NB4 (cell line): Measurements from ENCODE around the gene FBXO28.

Experiments used
- MAX ChIP-seq: IDR thresholded peaks from 2 replicates; pipeline ENCODE4 v1.6.1; 2011; ENCODE audit warnings: low read depth, low read length
- POLR2A ChIP-seq: IDR thresholded peaks from 2 replicates; pipeline ENCODE4 v1.6.1; 2011; ENCODE audit warnings: mild to moderate bottlenecking; ENCODE audit not compliant: insufficient read length; ENCODE audit errors: extremely low read depth
- TF ChIP-seq, protein P1 (sequence below): IDR thresholded peaks from one replicate; pipeline ENCODE4 v1.5.1; 2012; ENCODE audit warnings: low read depth, low read length

GRCh38 chr1:224118688-224119087, 4.8 kb downstream of the FBXO28 start:
- no peak for TF ChIP-seq POLR2A
- TF ChIP-seq, protein P1, sequence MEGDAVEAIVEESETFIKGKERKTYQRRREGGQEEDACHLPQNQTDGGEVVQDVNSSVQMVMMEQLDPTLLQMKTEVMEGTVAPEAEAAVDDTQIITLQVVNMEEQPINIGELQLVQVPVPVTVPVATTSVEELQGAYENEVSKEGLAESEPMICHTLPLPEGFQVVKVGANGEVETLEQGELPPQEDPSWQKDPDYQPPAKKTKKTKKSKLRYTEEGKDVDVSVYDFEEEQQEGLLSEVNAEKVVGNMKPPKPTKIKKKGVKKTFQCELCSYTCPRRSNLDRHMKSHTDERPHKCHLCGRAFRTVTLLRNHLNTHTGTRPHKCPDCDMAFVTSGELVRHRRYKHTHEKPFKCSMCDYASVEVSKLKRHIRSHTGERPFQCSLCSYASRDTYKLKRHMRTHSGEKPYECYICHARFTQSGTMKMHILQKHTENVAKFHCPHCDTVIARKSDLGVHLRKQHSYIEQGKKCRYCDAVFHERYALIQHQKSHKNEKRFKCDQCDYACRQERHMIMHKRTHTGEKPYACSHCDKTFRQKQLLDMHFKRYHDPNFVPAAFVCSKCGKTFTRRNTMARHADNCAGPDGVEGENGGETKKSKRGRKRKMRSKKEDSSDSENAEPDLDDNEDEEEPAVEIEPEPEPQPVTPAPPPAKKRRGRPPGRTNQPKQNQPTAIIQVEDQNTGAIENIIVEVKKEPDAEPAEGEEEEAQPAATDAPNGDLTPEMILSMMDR = no peak
- TF ChIP-seq MAX = no peak
